Measurements from ENCODE around the gene AOPEP. TPM values are rescaled to one million over a fixed set of nuclear protein-coding genes. Genes with fewer than 3 reads are reported as not detected.

Gene AOPEP
- total RNA-seq, 1 donor from 2014 or later, result 22.1 TPM

- Mint-ChIP-seq H3K9me3 (ENCODE audit: unreplicated experiment) (no peaks in the 10 kb centered on the region), H3K27ac (ENCODE audit: unreplicated experiment) (no peak overlapping the region), H3K4me1 (ENCODE audit: unreplicated experiment) (no peaks in the 10 kb centered on the region)
Measured at GRCh38 chr9:94768766-94769165, 42.3 kb downstream of the AOPEP start.

GRCh38 chr9:94770334-94770733 lies 43.8 kb downstream of the AOPEP start:
- H3K9me3 Mint-ChIP-seq (ENCODE audit: unreplicated experiment), result no peaks in the 10 kb centered on the region
- TF ChIP-seq, protein P1, sequence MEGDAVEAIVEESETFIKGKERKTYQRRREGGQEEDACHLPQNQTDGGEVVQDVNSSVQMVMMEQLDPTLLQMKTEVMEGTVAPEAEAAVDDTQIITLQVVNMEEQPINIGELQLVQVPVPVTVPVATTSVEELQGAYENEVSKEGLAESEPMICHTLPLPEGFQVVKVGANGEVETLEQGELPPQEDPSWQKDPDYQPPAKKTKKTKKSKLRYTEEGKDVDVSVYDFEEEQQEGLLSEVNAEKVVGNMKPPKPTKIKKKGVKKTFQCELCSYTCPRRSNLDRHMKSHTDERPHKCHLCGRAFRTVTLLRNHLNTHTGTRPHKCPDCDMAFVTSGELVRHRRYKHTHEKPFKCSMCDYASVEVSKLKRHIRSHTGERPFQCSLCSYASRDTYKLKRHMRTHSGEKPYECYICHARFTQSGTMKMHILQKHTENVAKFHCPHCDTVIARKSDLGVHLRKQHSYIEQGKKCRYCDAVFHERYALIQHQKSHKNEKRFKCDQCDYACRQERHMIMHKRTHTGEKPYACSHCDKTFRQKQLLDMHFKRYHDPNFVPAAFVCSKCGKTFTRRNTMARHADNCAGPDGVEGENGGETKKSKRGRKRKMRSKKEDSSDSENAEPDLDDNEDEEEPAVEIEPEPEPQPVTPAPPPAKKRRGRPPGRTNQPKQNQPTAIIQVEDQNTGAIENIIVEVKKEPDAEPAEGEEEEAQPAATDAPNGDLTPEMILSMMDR (IDR thresholded peaks at IDR 0.05; ENCODE audit: unreplicated experiment), result no peak
- no peaks in the 10 kb centered on the region for H3K36me3 Mint-ChIP-seq (ENCODE audit: low read depth, unreplicated experiment)
- no peaks in the 10 kb centered on the region for H3K4me1 Mint-ChIP-seq (ENCODE audit: unreplicated experiment)
- H3K27ac Mint-ChIP-seq (ENCODE audit: unreplicated experiment), result no peak overlapping the region
- no peaks in the 10 kb centered on the region for H3K27me3 Mint-ChIP-seq (ENCODE audit: unreplicated experiment)
- no peak for DNase-seq (ENCODE audit: low spot score)
- H3K4me3 Mint-ChIP-seq (ENCODE audit: unreplicated experiment), result no peak overlapping the region

More at GRCh38 chr9:94768766-94769165, 42.3 kb downstream of the AOPEP start:
- no peak for DNase-seq (ENCODE audit: low spot score)
- TF ChIP-seq, protein P1 (IDR thresholded peaks at IDR 0.05; ENCODE audit: unreplicated experiment), result no peak
- H3K36me3 Mint-ChIP-seq (ENCODE audit: low read depth, unreplicated experiment), result no peaks in the 10 kb centered on the region
- H3K4me3 Mint-ChIP-seq (ENCODE audit: unreplicated experiment), result no peak overlapping the region
- no peaks in the 10 kb centered on the region for H3K27me3 Mint-ChIP-seq (ENCODE audit: unreplicated experiment)

DNA sequence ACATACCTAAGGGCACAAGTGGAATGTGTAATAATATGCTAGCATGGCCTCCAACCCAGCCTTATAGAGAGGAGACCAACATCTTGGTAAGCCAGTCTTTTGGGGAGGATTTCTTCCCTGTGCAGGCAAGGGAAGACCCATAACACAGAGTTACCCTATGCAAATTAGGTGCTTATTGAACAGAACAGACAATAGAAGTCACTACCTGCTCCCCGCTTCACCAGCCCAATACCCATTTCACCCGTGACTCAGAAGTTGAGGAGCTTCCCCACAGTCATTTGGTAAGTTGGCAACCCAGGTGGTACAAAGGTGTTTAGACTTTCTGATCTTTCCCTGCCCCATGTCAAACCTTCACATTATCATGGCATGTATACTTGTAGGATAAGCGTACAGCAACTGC lies 44.6 kb downstream of the AOPEP start:
- Mint-ChIP-seq H3K27me3 (ENCODE audit: unreplicated experiment) (no peaks in the 10 kb centered on the region), H3K27ac (ENCODE audit: unreplicated experiment) (no peak overlapping the region), H3K4me3 (ENCODE audit: unreplicated experiment) (no peak overlapping the region), H3K9me3 (ENCODE audit: unreplicated experiment) (no peaks in the 10 kb centered on the region), H3K4me1 (ENCODE audit: unreplicated experiment) (no peaks in the 10 kb centered on the region), H3K36me3 (ENCODE audit: low read depth, unreplicated experiment) (no peaks in the 10 kb centered on the region)
- TF ChIP-seq, protein P1 (IDR thresholded peaks at IDR 0.05; ENCODE audit: unreplicated experiment), result no peak
- DNase-seq (ENCODE audit: low spot score), result no peak

GRCh38 chr9:94772144-94772543 lies 45.6 kb downstream of the AOPEP start:
- H3K27ac Mint-ChIP-seq (ENCODE audit: unreplicated experiment), result no peak overlapping the region
- TF ChIP-seq, protein P1 (IDR thresholded peaks at IDR 0.05; ENCODE audit: unreplicated experiment), result no peak
- no peak overlapping the region for H3K4me3 Mint-ChIP-seq (ENCODE audit: unreplicated experiment)

GRCh38 chr9:94772639-94773303 lies 46.3 kb downstream of the AOPEP start:
- H3K4me1 Mint-ChIP-seq (ENCODE audit: unreplicated experiment), result no peaks in the 10 kb centered on the region
- no peak overlapping the region for H3K27ac Mint-ChIP-seq (ENCODE audit: unreplicated experiment)
- no peak for DNase-seq (ENCODE audit: low spot score)
- no peaks in the 10 kb centered on the region for H3K9me3 Mint-ChIP-seq (ENCODE audit: unreplicated experiment)
- TF ChIP-seq, protein P1 (IDR thresholded peaks at IDR 0.05; ENCODE audit: unreplicated experiment), result no peak
- no peaks in the 10 kb centered on the region for H3K27me3 Mint-ChIP-seq (ENCODE audit: unreplicated experiment)
- H3K4me3 Mint-ChIP-seq (ENCODE audit: unreplicated experiment), result no peak overlapping the region
- H3K36me3 Mint-ChIP-seq (ENCODE audit: low read depth, unreplicated experiment), result no peaks in the 10 kb centered on the region

More at GRCh38 chr9:94772144-94772543, 45.6 kb downstream of the AOPEP start:
- no peaks in the 10 kb centered on the region for H3K27me3 Mint-ChIP-seq (ENCODE audit: unreplicated experiment)
- no peak for DNase-seq (ENCODE audit: low spot score)
- no peaks in the 10 kb centered on the region for H3K4me1 Mint-ChIP-seq (ENCODE audit: unreplicated experiment)
- H3K9me3 Mint-ChIP-seq (ENCODE audit: unreplicated experiment), result no peaks in the 10 kb centered on the region
- no peaks in the 10 kb centered on the region for H3K36me3 Mint-ChIP-seq (ENCODE audit: low read depth, unreplicated experiment)
